Activated CD4-positive, alpha-beta T cell treated with anti-CD3 and anti-CD28 coated beads, Interleukin-2, amount 50 U/mL, for 4 hours (primary cell): ENCODE results near the gene CNOT3.
A peak's percentile ranks its signal among the peaks of the same experiment; 100 is the strongest.
"Not testable (repeated sequence)": the region's sequence is repeated elsewhere in the genome, so short reads cannot be mapped to it uniquely, and the experiment has no call there.

Experiments used
- DNase-seq, 2 experiments: peaks; one replicate each; pipeline ENCODE4 v3.0.0-alpha.2; 2020

CNOT3 gene

DNA sequence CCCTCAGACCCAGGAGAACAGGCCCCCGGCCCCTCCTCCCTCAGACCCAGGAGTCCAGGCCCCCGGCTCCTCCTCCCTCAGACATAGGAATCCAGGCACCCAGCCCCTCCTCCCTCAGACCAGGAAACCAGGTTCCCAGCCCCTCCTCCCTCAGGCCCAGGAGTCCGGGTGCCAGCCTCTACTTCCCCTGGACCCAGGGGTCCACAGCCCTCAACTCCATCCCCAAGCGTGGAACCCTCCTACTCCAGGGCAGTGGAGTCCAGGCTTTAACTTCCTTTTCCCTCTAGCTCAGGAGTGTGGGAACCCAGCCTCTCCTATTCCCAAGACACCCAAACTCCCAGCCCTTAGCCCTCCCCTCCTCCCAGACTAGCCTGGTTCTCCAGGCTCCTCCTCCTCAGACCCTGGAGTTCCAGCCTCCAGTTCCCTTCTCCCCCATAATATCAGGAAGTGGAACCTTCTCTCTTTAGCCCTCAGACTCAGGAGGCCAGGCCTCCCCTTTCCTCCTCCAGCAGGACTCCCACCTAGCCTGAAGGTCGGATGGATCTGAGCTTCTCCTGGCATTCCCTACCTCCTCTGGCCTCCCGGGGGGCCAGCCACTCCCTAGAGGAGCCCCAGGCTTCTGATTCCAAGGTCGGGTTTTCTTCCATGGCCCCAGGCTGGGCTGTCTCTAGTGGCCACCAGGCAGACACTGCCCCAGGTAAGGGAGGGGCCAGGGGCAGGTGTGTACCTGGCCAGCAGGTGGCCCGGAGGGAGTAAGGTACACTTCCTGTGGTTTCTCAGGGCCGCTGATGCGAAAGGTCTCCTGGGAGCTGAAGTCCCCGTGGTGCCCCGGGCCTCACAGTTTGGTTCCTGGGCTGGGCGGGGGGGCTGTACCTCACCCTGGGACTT is 35.2 kb downstream of the CNOT3 start, which contains the start of gene TMC4:
Gene TMC4, minus strand, starts transcription at position 690 of the 888 bp plus-strand sequence. Its CDS starts 43 bp downstream, at position 647.
- no peak for DNase-seq

DNA sequence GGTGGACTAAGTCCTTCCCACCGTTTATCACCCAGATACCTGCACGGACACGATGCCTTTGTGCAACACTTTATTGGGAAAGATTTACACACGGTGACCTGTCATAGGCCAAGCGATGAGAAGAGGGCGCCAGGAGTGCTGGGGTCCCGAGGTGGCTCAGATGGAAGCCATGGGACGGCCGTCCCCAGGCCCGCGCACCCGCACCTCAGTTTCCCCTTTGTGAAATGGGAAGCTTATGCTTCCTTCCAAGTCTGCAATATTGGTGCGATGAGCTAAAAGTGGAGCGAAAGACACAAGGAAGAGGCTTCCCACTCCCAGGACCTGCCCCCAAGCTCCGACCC is 35.8 kb downstream of the CNOT3 start:
- DNase-seq: no peak

DNA sequence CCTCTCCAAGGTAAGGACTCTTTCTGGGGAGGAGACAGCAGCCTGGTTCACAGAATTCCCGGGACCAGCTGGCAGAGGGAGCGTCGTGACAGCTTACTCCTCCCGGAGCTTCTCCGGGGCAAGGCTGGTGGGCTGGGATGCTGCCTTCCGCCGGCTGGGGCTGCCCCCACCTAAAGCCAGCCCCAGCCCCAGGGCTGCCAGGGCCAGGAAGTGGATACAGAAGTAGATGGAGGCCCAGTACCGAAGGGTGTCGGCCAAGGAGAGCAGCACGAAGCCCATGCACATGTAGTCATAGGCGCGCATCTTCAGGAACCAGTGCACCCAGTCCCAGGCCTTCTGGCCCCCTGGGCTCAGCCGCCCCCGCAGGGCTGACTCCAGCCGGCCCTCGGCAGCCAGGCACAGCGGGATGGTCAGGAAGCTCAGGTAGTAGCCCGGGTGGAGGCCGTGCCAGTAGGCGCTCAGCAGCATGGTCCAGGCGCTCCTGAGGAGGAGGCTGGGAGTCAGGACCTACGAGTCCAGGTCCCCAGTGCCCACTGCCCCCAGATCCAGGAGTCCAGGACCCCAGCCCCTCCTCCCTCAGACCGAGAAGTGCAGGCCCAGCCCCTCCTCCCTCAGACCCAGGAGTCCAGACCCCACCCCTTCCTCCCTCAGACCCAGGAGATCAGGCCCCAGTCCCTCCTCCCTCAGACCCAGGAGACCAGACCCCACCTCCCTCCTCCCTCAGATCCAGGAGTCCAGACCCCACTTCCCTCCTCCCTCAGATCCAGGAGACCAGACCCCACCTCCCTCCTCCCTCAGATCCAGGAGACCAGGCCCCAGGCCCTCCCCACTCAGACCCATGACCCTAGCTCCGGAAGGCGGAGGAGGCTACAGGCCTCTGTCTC is 36.6 kb downstream of the CNOT3 start:
- no peak for DNase-seq

DNA sequence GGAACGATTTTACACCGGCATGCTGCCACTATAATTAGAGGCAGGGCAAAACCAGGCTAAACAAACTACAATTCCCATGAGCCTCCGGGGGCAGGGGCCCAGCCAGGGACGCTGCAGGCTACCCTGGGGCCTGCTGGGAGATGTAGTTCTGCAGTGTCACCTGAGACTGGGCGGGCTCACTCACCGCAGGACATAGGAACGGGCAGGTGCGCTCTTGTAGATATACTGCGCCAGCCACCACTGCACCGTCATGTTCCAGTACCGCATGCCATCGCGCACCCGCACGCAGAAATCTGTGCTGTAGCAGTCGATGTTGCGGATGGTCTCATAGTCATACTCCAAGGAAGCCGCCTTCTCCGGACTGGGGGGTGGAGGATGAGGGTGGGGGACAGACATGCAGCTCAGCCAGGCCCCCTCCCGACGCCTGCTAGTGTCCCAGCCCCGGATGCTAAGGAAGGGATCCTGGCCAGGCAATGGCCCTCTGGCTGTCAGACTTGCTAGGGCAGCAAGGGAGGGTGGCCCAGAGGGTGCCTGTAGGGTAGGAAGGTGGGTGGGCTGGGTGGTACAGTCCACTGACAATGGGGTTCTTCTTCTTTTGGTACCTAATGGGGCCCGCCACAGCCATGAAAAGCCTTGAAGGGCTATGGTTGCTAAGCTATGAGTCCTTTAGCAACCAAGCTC is 41.2 kb downstream of the CNOT3 start:
- peak in 1 of 2 experiments; percentile 19 for DNase-seq

DNA sequence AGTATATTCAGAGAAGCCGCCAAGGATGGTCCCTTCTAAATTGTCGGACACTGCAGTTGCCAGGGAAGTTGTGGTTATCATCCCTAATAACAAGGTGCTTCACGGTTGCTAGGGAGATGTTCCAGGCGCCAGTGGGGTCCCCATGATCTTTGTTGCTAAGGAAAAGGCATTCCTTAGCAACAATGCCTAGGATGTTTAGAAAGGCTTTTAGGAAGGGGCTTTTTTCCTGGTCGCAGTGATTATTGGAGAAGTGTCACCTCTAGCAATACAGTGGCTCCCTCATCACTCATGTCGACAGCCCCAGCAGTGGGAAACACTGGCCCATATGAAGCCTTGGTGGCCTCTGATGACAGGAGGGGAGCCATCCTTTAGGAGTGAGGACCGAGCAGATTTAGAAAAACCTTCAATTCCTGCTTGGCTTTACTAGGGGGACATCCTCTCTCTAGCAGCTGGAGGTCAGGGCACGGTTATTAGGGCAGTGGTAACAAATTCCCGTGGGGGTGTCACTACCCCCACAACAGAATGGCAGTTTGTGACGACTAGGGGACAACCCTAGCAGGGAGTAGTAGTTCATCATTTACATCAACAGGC is 41.8 kb downstream of the CNOT3 start:
- no peak for DNase-seq

DNA sequence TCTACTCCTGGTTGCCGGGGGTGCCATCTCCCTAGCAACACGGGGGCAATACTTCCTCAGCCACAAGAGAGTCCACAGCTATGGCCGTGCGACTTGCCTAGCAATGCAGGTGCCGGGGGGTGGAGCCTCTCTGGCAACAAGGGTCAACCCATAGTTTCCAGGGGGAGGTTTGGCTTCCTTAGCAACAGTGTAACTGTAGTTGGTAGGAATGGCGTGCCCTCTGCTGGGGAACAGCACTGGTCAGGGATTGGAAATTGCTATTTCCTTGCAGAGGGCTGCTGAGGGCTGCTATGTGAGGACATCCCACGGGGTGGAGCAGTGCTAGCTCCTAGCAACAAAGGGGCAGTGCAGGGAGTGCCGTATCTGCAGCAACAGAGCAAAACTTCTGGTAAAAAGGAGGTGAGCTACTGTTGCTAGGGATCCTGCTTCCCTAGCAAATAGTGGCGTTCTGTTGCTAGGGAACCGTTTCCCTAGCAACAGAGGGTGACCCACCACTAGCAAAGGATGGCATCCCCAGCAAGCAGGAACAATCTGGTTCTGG is 42.4 kb downstream of the CNOT3 start:
- no peak for DNase-seq

DNA sequence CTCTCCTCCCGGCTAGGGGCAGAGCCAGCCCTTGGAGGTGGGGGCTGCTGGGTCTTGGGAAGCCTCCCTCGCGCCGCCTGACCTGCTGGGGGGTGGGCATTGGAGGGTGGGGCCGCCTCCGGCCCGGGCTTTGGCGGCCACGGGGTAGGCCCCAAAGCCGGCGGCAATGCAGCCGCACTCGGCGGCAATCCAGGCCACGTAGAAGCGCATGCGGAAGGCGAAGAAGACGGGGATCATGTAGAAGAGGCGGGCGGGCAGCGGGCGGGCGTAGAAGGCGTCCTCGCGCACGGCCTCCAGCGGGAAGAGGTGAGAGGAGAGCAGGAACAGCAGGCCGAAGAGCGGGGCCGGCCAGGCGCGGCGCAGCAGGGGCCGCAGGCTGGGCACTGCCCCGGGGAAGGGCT is 43.1 kb downstream of the CNOT3 start:
- DNase-seq: no peak

DNA sequence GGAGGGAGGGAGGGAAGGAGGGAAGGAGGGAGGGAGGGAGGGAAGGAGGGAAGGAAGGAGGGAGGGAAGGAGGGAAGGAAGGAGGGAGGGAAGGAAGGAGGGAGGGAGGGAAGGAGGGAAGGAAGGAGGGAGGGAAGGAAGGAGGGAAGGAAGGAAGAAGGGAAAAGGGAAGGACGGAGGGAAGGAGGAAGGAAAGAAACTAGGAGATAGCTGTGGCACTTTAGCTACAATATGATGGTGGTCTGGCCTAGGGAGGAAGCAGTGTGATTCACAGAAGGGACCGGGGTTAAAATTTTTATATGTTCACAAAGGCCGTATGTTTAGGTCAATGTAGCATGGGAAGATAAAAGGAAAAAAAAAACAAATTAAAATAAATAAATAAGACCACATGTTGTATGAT is 44.3 kb downstream of the CNOT3 start:
- DNase-seq: not testable (repeated sequence)

DNA sequence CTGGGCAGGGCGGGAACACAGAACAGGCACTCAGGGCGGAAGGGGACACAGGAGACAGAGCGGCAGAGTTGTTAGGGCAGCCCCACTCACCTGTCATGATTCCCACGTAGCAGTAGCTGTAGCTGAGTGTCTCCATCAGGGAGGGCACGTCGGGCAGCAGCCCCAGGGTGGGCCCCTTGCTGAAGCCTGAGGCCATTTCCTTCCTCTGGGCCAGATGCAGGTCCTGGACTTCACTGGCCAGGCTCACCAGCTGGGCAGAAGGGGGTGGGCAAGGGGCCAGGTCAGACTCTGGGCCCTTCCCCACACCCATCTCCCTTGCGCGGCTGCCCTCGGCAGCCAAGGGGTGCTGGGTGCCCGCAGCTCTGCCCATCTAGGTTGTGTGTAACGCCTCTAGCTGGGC is 45.9 kb downstream of the CNOT3 start:
- DNase-seq: no peak

DNA sequence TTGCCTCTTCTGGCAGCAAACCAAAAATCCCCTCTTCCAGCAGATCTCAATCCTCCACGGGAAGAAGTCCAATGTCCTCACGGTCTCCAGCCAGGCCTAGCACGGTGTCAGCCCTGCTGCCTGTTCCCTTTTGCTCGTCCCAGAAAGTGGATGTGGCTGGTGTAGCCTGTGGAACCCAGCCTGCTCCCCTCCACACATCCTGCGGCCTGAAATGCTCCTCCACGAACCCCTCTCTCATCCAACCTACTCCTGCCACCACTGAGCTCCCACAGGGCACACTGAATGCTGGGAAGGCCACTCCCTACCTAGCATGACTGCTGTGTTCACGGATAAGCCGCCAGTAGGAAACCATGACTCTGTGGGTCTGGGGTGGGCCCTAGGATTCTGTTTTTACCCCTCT is 48.8 kb downstream of the CNOT3 start:
- DNase-seq: no peak

DNA sequence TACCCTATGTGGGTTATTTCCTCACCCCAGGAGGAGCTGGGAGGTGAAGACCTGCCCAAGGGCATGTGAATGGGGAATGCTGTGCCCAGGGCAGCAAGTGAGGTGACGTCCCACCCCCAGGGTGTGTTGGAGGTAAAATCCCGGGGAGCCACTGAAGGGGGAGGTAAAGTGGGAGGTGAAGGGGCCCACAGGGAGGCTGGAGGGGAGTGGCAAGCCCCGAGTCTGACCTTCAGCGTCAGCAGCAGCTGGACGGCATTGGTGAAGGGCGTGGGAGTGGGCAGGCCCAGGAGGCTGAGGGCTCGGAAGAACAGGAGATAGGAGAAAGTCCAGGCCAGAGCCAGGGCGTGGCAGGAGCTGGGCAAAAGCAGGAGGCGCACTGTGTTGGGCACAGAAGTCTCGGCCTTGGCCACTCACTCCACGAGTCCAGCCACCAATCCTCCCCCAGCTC is 49.4 kb downstream of the CNOT3 start:
- DNase-seq: no peak

DNA sequence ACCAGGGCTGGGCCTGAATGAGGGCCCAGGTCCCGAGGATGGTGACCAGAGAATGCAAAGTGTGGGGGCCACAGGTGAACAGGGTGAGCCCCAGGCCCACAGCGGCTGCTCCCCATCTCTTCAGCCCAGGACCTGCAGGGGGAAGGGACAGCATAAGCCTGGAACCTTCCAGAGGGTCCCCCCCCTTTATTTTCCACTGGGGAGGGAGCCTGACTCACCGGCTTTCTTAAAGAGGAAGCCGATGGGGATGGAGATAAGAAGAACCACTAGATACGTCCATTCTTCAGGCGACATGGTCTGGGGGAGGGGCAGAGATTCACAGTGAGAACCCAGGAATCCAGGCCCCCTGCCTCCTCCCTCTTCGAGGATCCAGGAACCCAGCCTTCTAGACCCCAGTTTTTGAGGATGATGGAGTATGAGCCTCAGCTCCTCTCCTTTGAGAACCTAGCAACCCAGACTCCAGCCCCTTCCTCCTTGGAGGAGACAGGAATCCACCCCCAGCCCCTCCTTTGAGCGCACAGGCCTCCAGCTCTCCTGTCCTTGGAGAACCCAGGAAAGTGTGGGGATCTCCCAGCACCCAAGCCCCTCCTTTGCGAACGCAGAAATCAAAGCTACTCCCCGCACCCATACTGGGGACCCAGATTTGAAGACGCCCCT is 50.8 kb downstream of the CNOT3 start:
- DNase-seq: peak; percentile 62 to 69

DNA sequence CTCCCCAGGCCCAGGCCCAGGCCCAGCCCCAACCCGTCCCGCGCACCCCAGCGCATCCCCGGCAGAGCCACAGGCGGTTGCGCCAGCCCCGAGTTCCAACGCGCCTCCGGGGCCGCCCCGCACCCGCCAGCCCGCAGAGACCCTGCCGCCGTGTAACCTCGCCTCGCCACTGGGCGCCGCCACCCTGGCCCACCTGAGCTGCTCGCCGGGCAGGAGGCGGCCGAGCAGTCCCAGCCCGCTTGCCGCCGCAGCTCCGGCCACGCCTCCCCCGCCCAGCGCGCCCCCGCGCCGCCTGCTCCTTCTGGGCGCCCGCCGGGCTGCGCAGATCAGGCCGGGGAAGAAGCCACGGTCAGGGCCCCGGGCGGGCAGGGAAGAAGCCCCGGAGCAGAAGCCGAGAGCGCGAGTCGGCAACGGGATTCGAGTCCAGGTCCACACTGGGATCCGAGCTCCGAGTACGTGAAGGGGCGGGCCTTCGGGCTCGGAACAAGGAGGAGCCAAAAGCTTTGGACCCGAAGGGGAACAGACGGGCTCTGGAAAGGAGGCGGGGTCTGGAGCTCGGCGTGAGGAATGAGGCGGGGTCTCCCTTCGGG is 51.7 kb downstream of the CNOT3 start, which contains the start of gene MBOAT7:
Gene MBOAT7, minus strand, starts transcription at position 436 of the 590 bp plus-strand sequence. CDS start 1,072 bp downstream, outside the sequence.
- DNase-seq: peak; percentile 39 to 43

DNA sequence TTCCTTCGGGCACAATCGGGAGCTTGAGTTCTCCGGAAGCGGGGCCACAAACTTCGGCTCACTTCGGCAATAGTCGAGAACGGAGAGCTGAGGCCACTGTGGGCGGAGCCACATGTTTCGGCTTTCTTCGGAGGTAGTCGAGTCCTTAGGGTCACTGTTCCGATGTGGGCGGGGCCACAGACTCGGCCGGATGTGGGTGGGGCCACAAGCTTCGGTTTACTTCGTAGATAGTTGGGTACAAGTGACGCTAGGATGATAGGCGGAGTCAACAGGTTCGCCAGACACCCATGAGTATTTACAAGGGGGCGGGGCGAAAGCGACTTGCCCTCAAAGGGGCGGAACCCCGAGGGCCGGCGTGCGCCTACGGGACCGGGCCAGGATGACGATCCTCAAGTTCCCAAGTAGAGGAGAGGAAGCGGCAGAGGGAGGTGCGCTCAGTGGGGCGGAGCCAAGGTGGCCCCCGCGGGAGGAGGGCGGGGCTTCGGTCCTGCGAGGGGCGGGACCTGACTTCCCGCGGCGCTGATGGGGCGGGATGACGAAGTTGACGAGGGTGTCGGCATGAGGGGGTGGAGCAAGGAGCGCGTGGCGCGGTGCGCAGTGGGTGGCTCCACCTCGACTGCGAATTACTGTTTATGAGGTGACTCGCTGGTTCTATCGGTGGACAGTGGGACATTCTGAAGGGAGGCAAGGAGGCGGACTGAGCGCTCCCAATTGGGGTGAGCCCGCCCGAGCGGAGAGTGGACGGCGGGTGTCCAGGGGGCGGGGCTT is 52.4 kb downstream of the CNOT3 start:
- DNase-seq: peak; percentile 100

DNA sequence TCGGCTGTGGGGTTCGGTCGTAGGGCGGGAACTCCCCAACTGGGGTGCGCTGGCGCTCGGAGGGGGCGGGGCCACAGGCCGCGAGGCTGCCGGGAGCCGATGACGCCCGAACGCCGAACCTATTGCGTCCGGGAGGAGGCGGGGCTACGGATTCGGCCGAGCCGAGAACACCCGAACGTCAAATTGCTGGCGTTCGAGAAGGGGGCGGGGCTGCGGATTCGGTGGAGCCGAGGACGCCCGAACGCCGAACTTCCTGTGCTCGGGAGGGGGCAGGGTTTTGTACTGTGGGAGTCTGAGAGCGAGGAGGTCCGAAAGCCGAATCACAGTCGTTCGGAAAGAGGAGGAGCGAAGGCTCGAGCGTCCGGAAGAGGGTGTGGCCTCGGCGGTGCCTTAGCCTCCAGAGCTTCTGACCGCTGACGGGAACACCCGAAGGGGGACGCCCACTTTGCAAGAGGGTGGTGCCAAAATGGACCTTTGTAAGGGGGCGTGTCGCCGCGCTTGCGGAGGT is 53.0 kb downstream of the CNOT3 start:
- peak; percentile 100 for DNase-seq

DNA sequence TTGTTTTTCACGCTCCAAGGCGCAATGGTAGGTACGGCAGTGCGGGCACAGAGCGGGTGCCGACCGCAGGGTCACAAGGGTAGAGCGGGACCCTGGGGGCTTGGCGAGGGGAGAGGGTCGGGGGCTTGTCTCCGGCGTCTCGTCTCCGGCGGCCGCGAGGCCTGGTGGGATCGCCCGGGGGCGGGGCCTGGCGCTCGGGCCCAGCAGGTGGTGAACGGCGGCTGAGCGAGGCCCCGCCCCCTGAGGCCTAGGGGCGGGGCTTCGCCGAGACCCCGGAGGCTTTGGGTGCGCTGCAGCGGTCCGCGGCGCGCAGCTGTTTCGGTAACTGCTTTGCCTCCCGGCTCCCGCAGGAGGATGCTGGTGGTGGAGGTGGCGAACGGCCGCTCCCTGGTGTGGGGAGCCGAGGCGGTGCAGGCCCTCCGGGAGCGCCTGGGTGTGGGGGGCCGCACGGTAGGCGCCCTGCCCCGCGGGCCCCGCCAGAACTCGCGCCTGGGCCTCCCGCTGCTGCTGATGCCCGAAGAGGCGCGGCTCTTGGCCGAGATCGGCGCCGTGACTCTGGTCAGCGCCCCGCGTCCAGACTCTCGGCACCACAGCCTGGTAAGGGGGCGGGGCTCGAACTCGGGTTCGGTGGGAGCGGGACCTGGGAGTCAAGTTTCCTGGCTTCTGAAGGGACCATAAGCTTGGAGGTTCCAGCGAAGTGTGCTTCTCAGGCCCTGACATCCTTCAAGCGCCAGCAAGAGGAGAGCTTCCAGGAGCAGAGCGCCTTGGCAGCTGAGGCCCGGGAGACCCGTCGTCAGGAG is 53.6 kb downstream of the CNOT3 start, which contains the start of gene TSEN34:
Gene TSEN34, plus strand, starts transcription at position 298 of the 800 bp plus-strand sequence. Its CDS starts 57 bp downstream, at position 355.
- no peak for DNase-seq

DNA sequence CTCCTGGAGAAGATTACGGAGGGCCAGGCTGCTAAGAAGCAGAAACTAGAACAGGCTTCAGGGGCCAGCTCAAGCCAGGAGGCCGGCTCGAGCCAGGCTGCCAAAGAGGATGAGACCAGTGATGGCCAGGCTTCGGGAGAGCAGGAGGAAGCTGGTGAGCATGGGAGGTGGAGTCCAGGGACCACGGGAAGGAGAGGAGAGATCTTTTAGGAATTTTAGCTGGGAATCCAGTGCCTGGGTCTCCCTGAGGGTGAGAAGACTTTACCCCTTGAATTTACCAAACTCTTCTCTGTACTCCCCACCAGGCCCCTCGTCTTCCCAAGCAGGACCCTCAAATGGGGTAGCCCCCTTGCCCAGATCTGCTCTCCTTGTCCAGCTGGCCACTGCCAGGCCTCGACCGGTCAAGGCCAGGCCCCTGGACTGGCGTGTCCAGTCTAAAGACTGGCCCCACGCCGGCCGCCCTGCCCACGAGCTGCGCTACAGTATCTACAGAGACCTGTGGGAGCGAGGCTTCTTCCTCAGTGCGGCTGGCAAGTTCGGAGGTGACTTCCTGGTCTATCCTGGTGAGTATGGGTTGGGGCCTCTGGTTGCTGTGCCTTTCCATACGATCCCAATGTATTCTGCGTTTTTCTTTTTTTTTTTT is 54.4 kb downstream of the CNOT3 start:
- no peak for DNase-seq

DNA sequence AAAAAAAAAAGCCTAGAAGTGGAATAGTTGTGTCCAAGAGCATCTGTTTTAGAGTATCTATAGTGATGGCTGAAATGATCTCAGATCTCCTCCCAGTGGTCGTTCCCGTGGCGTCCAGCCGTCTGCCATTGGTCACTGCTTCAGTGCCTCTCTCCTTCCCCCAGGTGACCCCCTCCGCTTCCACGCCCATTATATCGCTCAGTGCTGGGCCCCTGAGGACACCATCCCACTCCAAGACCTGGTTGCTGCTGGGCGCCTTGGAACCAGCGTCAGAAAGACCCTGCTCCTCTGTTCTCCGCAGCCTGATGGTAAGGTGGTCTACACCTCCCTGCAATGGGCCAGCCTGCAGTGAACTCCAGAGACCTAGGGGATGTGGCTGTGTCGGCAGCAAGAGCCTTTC is 55.4 kb downstream of the CNOT3 start:
- DNase-seq: no peak

DNA sequence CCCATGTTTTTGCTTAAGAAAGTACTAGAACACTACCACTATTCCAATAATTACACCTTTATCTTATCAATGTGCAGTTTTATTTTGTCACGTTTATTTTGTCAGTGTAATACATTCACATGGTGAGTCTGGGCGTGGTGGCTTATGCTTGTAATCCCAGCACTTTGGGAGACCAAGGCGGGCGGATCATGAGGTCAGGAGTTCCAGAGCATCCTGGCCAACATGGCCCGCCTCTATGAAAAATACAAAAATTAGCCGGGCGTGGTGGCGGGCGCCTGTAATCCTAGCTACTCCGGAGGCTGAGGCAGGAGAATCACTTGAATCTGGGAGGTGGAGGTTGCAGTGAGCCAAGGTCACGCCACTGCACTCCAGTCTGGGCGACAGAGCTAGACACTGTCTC is 56.9 kb downstream of the CNOT3 start:
- not testable (repeated sequence) for DNase-seq
